Measurements from ENCODE around the gene DEXI.
A peak's percentile ranks its signal among the peaks of the same experiment; 100 is the strongest.

GRCh38 chr16:10940501-10941079 lies 1.7 kb downstream of the DEXI start:
- TF ChIP-seq POLR2A (IDR thresholded peaks at IDR 0.05) = peak in 1 of 3 donors; percentile 12
- TF ChIP-seq CTCF (IDR thresholded peaks at IDR 0.05) = no peak

All from body of pancreas (tissue), 4 donors.